ENCODE data around the gene CSF3R. TPM values are rescaled to one million over a fixed set of nuclear protein-coding genes. Genes with fewer than 3 reads are reported as not detected.

CSF3R gene
- total and polyA plus RNA-seq, 2 of the 4 experiments (the other 2 are of a cell fraction) = not detected

DNA sequence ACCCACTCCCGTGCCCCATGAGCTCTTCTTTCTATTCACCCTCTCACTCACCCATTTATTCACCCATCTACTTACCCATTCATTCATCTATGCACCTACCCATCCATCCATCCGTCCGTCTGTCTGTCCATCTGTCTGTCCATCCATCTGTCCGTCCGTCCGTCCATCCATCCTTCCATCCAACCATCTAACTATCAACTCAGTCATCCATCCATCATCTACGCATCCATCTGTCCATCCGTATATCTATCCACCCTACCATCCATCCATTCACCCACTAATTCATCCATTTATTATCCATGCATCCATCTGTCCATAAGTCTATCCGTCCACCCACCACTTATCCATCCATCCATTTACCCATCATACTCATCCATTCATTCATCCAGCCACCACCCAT, 10.8 kb upstream of the CSF3R start:
- H4K91ac ChIP-seq (ENCODE audit: insufficient read depth, low read depth, low read length) = no peak overlapping the region
- H3K36me3 ChIP-seq (ENCODE audit: control insufficient read depth, insufficient read depth, low read length) = no peaks in the 10 kb centered on the region
- BruUV-seq (replicated peaks) = no TSS peak
- H4K5ac ChIP-seq (ENCODE audit: low read depth, low read length) = no peak overlapping the region
- no peak overlapping the region for H3K23ac ChIP-seq (ENCODE audit: low read depth, low read length)
- no peak overlapping the region for H3K9ac ChIP-seq (ENCODE audit: low read depth, low read length)
- H3K18ac ChIP-seq (ENCODE audit: low read depth, low read length) = no peak overlapping the region
- dilution Hi-C loops (cut with HindIII; ENCODE audit: low sequenced_read_pairs, unreplicated experiment) = no loop called here
- no peak overlapping the region for H3K14ac ChIP-seq (replicated peaks; ENCODE audit: low read depth, low read length)
- H3K27ac ChIP-seq (ENCODE audit: insufficient read depth, low read length) = no peak overlapping the region
- H2BK5ac ChIP-seq (ENCODE audit: low read depth, low read length, poor library complexity, severe bottlenecking) = no peak overlapping the region
- no peak overlapping the region for H3K4me2 ChIP-seq (ENCODE audit: low read depth, low read length)
- no peak overlapping the region for H2BK20ac ChIP-seq (ENCODE audit: low read depth, low read length)
- ChIA-PET CTCF (no interaction called here), POLR2A (ENCODE audit: unreplicated experiment) (no interaction called here)
- DNase-seq (no peak), ATAC-seq (ENCODE audit: low read depth) (no peak)
- H3K27me3 ChIP-seq (ENCODE audit: control insufficient read depth, insufficient read depth, low read length) = peaks cover 8% of the 10 kb centered on the region
- no peak overlapping the region for H4K8ac ChIP-seq (ENCODE audit: low read depth in 2 of 2, low read length in 2 of 2)
- H2BK120ac ChIP-seq (ENCODE audit: low read depth, low read length) = no peak overlapping the region
- H3K4ac ChIP-seq (ENCODE audit: low read depth, low read length) = no peak overlapping the region
- no peak for TF ChIP-seq POLR2A (IDR thresholded peaks at IDR 0.05; ENCODE audit: low read depth, low read length)
- H3K56ac ChIP-seq (ENCODE audit: extremely low read depth, insufficient read depth, low read length) = no peak overlapping the region
- H2BK15ac ChIP-seq (ENCODE audit: low read depth, low read length) = no peak overlapping the region
- H3K79me1 ChIP-seq (ENCODE audit: low read depth in 1 of 2, low read length in 2 of 2) = no peaks in the 10 kb centered on the region
- in situ Hi-C loops (cut with MboI; ENCODE audit: low sequenced_read_pairs) = no loop called here
- no peaks in the 10 kb centered on the region for H3K4me1 ChIP-seq (ENCODE audit: control insufficient read depth, insufficient read depth, low read length)
- H2AK5ac ChIP-seq (ENCODE audit: low read depth, low read length) = no peak overlapping the region
- no peaks in the 10 kb centered on the region for H4K20me1 ChIP-seq (ENCODE audit: insufficient read depth, low read length)
- WGBS, 2 experiments (ENCODE audit: extremely low coverage in 2 of 2, insufficient read length in 1 of 2) = 67 to 100% methylated on average over 2 to 9 of the region's 9 CpGs
- H2AK9ac ChIP-seq (replicated peaks; ENCODE audit: low read depth, low read length, poor library complexity) = no peak overlapping the region
- H3K4me3 ChIP-seq (ENCODE audit: insufficient read depth, low read depth, low read length) = no peak overlapping the region
- no peak overlapping the region for H2AFZ ChIP-seq (replicated peaks; ENCODE audit: low read length, poor library complexity)
- intact Hi-C loops (cut with micrococcal nuclease) = no loop called here
- H3K9me3 ChIP-seq (ENCODE audit: control insufficient read depth, insufficient read depth, low read length) = no peaks in the 10 kb centered on the region
- no peaks in the 10 kb centered on the region for H3K9me1 ChIP-seq (ENCODE audit: insufficient read depth, low read length)

All from IMR-90 (cell line).